A673 (cell line): ENCODE results near the gene NAA40. TPM values are rescaled to one million over a fixed set of nuclear protein-coding genes. Genes with fewer than 3 reads are reported as not detected.

Source experiments
- BruUV-seq: library from RNA; stranded (reverse); fragments of 400-500 nt; replicated peaks from 2 replicates; lab custom pipeline; 2021; lab: Mats Ljungman, UMichigan
- CTCF ChIA-PET: fragments of 300-600 bp; sonication (Branson Sonifier 250); formaldehyde crosslinking; loops from one replicate; lab custom pipeline; 2022; ENCODE audit warnings: antibody characterized with exemption; lab: Charles Lee
- POLR2A ChIA-PET: fragments of 300-600 bp; sonication (Branson Sonifier 250); formaldehyde crosslinking; loops from one replicate; lab custom pipeline; 2022; ENCODE audit warnings: antibody characterized with exemption; ENCODE audit not compliant: low non-redundant PET; lab: Charles Lee
- DNase-seq: peaks from one replicate; pipeline ENCODE4 v3.0.0-alpha.2; 2015; ENCODE audit warnings: low spot score
- H3K27ac ChIP-seq: fragments of 200-600 bp; sonication (generic); 2 replicates; pipeline ENCODE4 v1.5.1; 2016; ENCODE audit warnings: mixed run types, low read depth, mild to moderate bottlenecking, mixed read lengths, antibody characterized with exemption, low read length; ENCODE audit not compliant: poor library complexity, severe bottlenecking
- H3K27me3 ChIP-seq: fragments of 200-600 bp; sonication (generic); replicated peaks from 2 replicates; pipeline ENCODE4 v1.6.1; 2017; ENCODE audit warnings: mixed run types, low read depth, mild to moderate bottlenecking, mixed read lengths, antibody characterized with exemption, low read length; ENCODE audit not compliant: insufficient read depth, poor library complexity
- H3K36me3 ChIP-seq: fragments of 200-600 bp; sonication (generic); 2 replicates; pipeline ENCODE4 v1.6.1; 2016; ENCODE audit warnings: mixed run types, mild to moderate bottlenecking, mixed read lengths, antibody characterized with exemption, low read length; ENCODE audit not compliant: insufficient read depth, poor library complexity, severe bottlenecking
- H3K4me1 ChIP-seq: fragments of 200-600 bp; sonication (generic); 2 replicates; pipeline ENCODE4 v1.6.1; 2017; ENCODE audit warnings: mixed run types, mild to moderate bottlenecking, mixed read lengths, antibody characterized with exemption, low read length; ENCODE audit not compliant: insufficient read depth, poor library complexity, severe bottlenecking
- H3K4me3 ChIP-seq: fragments of 200-600 bp; sonication (generic); 2 replicates; pipeline ENCODE4 v1.5.1; 2016; ENCODE audit warnings: low read depth, mixed run types, mild to moderate bottlenecking, mixed read lengths, low read length; ENCODE audit not compliant: poor library complexity, severe bottlenecking
- H3K9me3 ChIP-seq: fragments of 200-600 bp; sonication (generic); 2 replicates; pipeline ENCODE4 v1.6.1; 2016; ENCODE audit warnings: mixed run types, low read depth, mild to moderate bottlenecking, mixed read lengths, antibody characterized with exemption, low read length; ENCODE audit not compliant: poor library complexity, severe bottlenecking
- CTCF ChIP-seq: fragments of 300-800, 200-600 bp; sonication (generic); conservative IDR thresholded peaks from 2 replicates; pipeline ENCODE4 v1.5.1; 2017; ENCODE audit warnings: low read depth, mild to moderate bottlenecking, antibody characterized with exemption, low read length, moderate library complexity, mixed read lengths
- EZH2 ChIP-seq: fragments of 200-600 bp; sonication (generic); IDR thresholded peaks from 2 replicates; pipeline ENCODE4 v1.6.1; 2017; ENCODE audit warnings: borderline replicate concordance, low read depth, mild to moderate bottlenecking, mixed read lengths, antibody characterized with exemption, low read length; ENCODE audit not compliant: poor library complexity, severe bottlenecking
- intact Hi-C: fragments of 100-400 bp; cut with micrococcal nuclease; formaldehyde crosslinking; loops from one replicate; pipeline ENCODE4 v1.10.0; 2022; ENCODE audit not compliant: unreplicated experiment
- total RNA-seq: library from RNA; stranded (reverse); gene quantifications from 2 replicates; pipeline ENCODE4 v1.2.3, GENCODE V29; 2021

The NAA40 gene
- total RNA-seq, 1 experiment from 2014 or later: 44.8 TPM

- intact Hi-C loops: no loop called here
- CTCF ChIA-PET: no interaction called here
- H3K27me3 ChIP-seq: no peaks in the 10 kb centered on the region
- peaks cover 55% of the 10 kb centered on the region for H3K36me3 ChIP-seq
- H3K4me1 ChIP-seq: no peaks in the 10 kb centered on the region
- BruUV-seq: no TSS peak
- POLR2A ChIA-PET: interaction anchor here (1.0 kb wide), 1 partner anchor 10 kb away, joined by 3 read pairs; no protein-coding TSS in a partner anchor
- H3K4me3 ChIP-seq: no peak overlapping the region
- no peaks in the 10 kb centered on the region for H3K9me3 ChIP-seq
- H3K27ac ChIP-seq: peak overlapping the region; percentile 29
- DNase-seq: no peak
- no peak for TF ChIP-seq EZH2
- no peak for TF ChIP-seq CTCF
Measured at GRCh38 chr11:63951779-63952536, 13.2 kb downstream of the NAA40 start.

GRCh38 chr11:63952570-63952969, 13.8 kb downstream of the NAA40 start:
- H3K4me1 ChIP-seq: no peaks in the 10 kb centered on the region
- BruUV-seq: no TSS peak
- ChIA-PET POLR2A (interaction anchor here (0.6 to 1.0 kb wide), 2 partner anchors 9 to 10 kb away, joined by 3 read pairs; no protein-coding TSS in a partner anchor), CTCF (no interaction called here)
- DNase-seq: no peak
- intact Hi-C loops: no loop called here
- H3K36me3 ChIP-seq: peaks cover 50% of the 10 kb centered on the region
- TF ChIP-seq CTCF (no peak), EZH2 (no peak)
- no peaks in the 10 kb centered on the region for H3K27me3 ChIP-seq
- no peaks in the 10 kb centered on the region for H3K9me3 ChIP-seq
- no peak overlapping the region for H3K27ac ChIP-seq
- H3K4me3 ChIP-seq: no peak overlapping the region

DNA sequence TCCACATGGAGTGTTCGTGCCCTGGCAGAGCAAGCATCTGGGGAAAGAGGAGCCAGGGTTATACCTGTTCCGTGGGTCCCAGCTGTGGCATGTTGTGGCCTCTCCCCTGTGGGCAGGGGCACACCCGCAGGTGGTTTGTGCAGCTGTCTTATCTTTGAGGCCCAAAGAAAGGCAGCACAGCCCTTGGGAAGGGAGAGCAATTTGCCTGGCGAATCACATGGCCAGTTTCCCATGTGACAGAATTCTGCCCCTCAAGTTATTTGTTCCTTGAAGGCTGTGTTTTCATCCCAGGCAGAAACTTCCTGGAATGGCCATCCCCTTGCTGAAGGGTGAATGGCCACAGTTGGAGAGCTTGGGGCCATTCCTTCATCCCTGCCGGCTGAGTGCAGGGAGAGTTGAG, 19.2 kb downstream of the NAA40 start:
- POLR2A ChIA-PET: no interaction called here
- intact Hi-C loops: no loop called here

More for the DNA sequence above, 19.2 kb downstream of the NAA40 start:
- Histone ChIP-seq H3K27me3 (no peaks in the 10 kb centered on the region), H3K4me3 (no peak overlapping the region), H3K27ac (peak overlapping the region; percentile 21), H3K9me3 (no peaks in the 10 kb centered on the region), H3K36me3 (peaks cover 28% of the 10 kb centered on the region), H3K4me1 (peaks cover 16% of the 10 kb centered on the region)
- TF ChIP-seq EZH2 (no peak), CTCF (no peak)
- CTCF ChIA-PET: interaction anchor here (0.5 to 0.6 kb wide), 2 partner anchors 11 to 103 kb away, joined by 3 to 4 read pairs; no protein-coding TSS in a partner anchor
- no peak for DNase-seq
- BruUV-seq: no TSS peak
